Measurements from ENCODE around the gene POC1A.

The POC1A gene

DNA sequence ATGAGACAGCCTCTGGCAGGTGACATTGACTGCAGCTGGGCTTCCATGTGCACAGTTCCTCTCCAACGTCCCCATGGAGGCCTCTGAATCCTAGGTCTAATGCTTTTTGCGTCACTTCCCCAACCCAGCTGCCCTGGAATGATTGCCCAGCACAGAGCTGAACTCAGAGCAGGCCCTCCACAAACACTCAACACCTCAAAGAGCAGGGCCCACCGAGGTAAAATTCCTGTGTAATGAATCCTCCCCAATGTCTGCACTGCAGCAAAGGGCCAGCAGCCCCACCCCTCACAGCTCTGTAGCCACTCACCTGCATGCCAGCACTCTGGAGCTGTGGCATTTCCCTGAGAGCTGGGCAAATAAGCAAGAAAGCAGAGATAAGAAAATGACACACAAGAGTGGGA is 55.2 kb downstream of the POC1A start:
- no peak for DNase-seq

GRCh38 chr3:52097851-52098507 is 56.2 kb downstream of the POC1A start:
- no peak for DNase-seq

GRCh38 chr3:52095990-52096775 is 58.0 kb downstream of the POC1A start:
- DNase-seq: no peak

- DNase-seq: no peak
These were observed 59.4 kb downstream of the POC1A start for GRCh38 chr3:52094571-52095485.

DNA sequence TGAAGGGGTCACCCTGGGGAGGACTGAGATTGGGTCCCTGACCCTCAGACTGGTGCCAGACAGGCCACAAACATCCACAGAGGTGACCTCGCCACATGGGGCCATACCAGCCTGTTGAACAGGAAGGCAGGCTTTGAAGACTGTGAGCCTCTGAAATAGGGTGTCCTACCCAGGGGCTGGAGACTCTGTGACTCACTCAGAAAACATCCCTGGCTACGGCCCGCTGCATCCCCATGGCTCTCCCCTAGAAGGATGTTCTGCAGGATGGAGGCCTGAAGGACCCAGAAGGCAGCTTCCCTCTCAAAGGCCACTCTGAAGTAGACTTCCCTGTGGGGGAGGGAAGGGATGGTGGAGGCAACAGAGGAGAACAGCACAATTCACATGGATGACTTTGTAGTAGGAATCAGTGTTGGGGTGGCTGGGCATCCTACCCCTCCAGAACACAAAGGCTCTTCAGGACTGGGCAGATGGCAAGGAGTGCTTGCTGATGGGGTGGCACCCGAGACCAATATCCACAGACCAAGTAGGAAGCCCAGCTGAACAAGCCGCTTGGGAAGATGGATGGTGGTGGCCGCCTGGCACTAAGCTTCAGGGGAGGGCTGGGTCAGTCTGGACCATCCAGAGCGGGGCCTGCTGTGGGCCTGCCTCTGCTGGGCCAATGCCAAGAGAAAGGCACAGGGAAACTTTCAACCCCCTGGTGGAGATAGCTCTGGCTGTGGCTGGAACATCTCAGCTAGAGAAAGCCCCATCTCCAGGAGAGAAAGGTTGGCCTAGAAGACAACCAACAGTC is 60.3 kb downstream of the POC1A start:
- DNase-seq: no peak

DNA sequence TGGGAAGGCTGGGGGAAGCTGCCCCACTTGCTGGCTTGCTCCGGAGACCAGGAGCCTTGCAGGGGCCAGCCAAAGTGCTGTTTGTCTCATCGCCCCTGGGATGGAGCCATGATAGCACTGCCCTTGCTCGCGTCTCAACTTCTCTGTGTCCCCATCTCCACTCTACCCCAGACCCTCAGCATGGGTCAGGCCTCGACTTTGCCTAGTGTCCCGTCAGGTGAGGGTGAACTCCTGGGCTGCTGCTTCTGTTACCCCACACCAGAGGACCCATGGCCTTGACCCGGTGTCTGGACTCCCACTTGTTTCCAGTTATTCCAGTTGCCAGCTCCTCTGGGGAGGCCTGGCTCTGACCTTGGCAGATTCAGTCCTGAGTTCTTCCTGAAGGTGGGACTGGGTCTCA is 61.3 kb downstream of the POC1A start:
- DNase-seq: no peak

GRCh38 chr3:52092271-52092660 is 62.0 kb downstream of the POC1A start:
- DNase-seq: no peak

DNA sequence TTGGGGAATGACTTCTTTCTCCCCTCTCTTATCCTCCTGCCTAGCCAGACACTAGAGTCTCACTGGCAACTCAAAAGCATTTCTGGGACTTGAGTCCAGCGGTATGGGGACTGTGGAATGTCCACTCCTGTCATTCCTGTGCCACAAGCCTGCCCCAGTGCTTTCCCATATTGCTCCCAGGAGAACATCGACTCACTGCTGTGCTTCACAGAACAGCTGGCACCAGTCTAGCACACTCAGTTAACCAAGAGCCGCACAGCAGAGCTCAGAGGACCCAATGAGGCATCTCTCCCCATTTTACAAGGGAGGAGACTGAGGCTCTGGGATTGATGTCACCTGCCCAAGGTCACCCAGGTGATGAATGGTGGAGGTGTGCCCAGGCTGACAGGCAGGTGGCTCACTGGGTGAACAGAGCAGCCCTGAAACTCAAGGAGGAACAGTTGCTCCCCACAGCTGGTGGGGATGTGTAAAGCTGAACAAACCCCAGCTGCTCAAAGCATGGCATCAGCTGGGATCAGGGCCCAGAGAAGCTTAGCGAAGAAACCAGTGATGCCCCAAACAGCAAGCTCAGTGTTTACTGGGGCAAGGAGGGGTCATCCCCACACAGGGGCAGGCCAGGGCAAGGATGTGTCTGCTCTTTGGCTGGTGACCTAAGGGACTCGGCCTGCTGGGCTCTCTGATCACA is 62.5 kb downstream of the POC1A start:
- DNase-seq: no peak

DNA sequence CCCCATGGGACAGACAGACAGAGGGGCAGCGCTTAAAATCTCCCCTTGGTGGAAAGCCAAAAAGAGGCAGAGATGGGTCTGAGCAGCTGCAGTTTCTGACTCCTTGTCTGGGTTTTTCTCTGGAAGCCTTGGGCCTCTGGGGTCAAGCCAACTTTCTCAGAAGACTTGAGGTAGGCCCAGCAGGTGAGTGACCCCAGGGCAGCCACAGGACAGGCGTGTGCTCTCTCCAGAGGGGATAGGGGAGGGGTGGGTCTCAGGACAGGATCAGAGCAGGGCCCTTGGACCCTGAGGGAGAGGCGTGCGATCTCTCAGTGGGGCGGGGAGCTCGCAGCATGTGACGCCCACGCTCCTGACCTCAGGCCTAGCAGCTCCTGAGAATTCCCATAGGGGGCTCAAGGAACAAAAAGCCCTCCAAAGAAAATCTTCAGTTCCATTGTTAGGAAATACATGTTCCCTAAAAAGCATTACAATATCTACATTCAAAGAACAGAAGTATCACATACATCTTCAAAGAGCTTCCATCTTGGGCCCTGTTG is 63.2 kb downstream of the POC1A start:
- DNase-seq: no peak

- DNase-seq: no peak
These were observed 63.9 kb downstream of the POC1A start for GRCh38 chr3:52090131-52090932.

DNA sequence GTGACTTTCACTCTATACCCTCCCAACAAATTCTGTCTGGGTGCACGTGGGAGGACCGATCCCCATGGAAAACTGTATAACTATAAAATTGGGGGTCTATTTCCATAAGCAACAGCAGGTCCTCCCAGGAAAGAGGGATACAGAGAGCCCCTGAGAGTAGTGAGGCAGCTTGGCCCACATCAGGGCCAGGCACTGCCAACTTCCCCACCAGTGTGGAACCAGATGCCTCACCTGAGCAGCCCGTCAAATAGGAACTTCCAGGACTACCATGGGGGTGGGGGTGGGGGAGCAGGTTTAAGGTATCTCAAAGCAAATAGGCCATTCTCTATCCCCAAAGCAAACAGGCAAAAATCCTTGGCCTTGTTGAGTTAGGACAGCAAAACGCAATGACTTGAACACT is 64.5 kb downstream of the POC1A start:
- no peak for DNase-seq

DNA sequence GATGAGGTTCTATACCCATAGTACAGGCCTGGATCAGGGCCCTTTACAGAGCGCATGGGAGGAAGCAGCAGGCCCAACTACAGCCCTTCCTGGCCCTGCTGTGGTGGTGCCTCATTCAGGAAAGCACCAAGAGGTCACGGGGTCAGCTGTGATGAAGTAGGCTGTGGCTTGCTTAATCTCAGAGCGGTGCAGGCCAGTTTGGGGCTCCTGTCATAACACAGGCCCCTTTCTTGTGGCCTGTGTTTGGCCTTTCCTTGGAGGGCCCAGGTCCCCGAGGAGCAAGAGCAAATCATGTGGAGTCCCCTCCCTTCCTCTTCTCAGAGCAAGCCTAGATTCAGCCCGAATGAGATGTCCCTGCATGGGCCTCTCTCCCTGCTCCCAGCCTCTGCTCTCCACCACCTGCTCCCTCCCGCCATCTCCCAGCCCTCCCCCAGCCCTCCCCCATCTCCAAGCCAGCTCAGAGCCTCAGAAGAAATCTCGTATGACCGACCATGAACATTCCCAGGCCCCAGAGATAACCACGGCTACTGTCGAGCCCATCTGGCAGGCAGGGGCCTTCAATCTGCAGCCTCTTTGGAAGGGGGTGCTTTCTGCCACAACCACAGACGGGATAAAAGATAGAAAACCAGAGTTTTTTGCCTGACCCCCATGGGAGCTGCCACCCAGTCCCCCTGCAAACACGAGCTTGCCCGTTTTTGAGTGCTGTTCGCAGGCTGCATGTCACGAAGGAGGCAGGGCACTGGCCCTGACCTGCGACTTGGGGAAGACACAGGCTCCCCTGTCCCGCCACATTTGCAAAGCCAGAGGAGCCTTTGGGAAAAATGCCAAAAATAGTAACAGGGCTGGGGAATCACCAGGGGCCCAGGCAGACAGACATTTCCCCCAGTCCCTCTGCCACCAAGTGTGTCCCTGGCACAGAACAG is 65.5 kb downstream of the POC1A start:
- DNase-seq: no peak

DNA sequence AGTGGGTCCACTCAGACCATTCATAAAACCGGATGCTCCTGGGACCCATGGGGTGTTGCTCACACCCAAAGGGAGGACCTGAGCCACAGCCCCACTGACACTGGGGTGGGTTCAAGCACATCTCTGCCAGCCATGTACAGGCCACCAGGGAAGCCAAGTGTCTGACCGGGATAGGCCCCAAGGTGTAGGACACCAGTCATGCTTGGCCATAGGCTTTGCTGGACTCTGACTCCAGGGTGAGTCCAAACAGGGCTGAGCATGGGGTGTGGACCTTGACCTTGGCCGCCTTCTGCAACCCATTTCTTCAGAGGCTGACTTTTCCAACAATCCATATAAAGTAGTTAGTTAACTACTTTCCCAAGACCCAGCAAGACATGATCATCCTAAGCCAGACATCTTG is 66.5 kb downstream of the POC1A start:
- no peak for DNase-seq

DNA sequence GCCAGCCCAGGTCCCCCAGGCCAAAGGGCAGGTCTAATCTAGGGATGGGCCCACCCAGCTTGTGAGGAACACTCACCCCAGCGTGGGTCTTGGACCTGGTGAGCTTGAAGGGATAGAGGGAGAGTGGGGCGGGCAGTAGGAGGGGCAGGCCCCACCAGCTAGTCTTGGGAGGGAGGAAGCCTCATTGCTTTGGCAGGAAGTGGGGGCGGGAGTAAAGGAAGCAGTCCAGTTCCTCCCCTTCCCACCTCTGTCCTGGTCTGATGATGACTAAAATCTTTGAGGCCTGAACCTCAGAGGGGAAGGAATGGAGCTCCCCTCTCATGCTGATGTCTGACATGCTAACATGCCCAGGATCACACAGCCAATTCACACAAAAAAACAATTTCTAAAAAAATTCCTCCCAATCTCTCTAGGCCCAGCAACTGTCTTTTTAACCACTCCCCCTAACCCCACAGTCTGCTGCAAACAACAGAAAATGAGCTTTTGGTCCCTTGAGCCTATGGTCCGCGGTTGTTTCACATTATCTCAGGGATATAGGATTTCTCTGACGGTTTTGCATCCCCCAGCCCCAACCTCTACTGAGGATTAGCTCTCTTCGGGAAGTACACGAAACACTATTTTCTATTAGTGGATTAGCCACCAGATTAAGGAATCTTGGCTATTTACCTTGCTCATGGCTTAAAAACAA is 67.1 kb downstream of the POC1A start:
- no peak for DNase-seq

- no peak for DNase-seq
These were observed 67.8 kb downstream of the POC1A start for GRCh38 chr3:52086461-52086860.

DNA sequence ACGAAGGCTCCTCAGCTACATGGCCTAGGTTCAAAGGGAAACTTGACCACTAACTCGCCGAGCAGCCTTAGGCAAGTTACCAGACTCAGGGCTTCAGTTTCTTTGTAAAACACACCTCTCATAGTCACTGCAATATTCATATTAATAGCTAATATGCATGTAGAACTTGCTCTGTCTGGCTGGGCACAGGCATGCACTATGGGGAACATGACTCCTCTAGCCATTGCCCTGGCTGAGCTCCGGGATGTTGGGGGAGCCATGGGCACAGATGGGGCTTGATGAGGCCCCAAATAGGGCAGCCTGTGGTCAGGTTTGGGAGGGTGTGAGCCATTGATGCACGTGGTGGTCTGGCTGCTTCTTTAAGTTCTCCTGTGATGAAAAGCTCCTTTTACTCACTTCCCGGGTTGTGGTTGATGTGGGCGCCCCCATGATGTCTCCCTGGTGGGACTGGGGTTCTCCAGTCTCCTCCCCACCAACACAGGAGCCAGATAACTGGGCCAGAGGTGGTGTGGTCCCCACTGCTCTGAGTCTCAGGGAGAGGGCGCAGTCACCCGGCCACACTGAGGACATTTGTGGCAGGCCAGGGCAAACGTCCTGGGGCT is 68.4 kb downstream of the POC1A start:
- no peak for DNase-seq

GRCh38 chr3:52084954-52085680 is 69.1 kb downstream of the POC1A start:
- no peak for DNase-seq

Measured in activated CD4-positive, CD25-positive, alpha-beta regulatory T cell treated with anti-CD3 and anti-CD28 coated beads, Interleukin-2, amount 50 U/mL, for 72 hours (primary cell).